ENCODE measurements around the gene SLC13A5.
"Not testable (repeated sequence)": the region's sequence is repeated elsewhere in the genome, so short reads cannot be mapped to it uniquely, and the experiment has no call there.

SLC13A5 gene

DNA sequence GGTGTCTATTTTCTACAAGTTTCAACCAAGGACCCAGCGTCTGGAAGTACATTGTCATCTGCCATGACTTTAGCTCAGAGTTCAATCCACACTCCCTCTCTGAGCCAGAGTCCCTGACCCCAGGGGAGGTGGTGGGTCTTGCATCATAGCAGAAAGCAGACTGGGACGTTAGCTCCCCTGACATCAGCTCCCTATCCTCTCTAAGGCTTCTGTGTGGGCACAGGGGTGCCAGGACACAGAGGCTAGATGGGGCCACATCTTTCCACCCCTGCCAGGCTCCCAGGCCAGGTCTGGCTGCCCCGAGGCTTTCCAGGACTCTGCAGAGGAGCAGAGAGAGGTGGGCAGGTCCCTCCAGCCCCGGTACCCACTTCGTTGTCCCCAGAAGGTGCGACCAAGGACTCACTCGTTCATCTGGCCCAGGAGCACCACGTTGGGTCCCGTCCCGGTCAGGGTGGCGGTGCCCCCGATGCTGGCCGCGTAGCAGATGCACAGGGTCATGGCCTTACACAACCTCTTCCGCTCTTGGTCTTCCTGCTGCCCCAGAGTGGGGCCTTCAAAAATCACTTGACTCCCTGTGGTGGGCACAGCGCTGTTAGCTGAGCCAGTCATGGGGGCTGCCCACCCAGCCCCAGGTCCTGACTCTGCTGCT lies 10.5 kb downstream of the SLC13A5 start:
- Histone ChIP-seq H3K9ac (ENCODE audit: low read depth in 1 of 2, low read length in 2 of 2) (no peak overlapping the region), H3K4me1 (ENCODE audit: control insufficient read depth in 2 of 2, insufficient read depth in 2 of 2, low read length in 2 of 2) (no peaks in the 10 kb centered on the region), H3K9me3 (ENCODE audit: control insufficient read depth in 2 of 2, low read length in 2 of 2) (no peaks in the 10 kb centered on the region), H3K36me3 (ENCODE audit: control insufficient read depth in 2 of 2, insufficient read depth in 2 of 2, low read length in 2 of 2) (no peaks in the 10 kb centered on the region), H3K27ac (ENCODE audit: low read depth in 2 of 2, low read length in 2 of 2) (no peak overlapping the region), H3K27me3 (ENCODE audit: control insufficient read depth in 2 of 2, insufficient read depth in 2 of 2, low read length in 2 of 2) (peaks cover 0 to 2% of the 10 kb centered on the region in 2 donors), H3K4me3 (ENCODE audit: low read length in 2 of 2) (no peak overlapping the region)

DNA sequence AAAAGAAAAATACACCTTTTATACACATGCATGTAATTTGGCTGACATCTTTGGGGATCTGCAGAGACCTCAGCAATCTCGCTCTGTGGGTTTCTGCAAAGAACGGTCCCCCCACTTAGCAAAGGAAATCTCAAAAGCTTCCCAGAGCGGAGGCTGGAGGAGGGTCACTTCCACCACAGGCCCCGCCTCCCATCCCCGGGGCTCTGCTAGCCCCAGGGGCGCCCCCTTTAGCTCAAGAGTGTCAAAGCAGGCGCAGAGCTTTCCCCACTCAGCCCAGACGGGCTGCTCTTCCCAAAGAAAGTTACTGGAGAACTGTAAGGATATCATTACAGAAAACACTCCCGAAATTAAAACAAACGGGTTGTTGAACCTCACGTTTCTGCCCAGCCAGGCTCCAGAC lies 11.4 kb downstream of the SLC13A5 start:
- H3K4me3 ChIP-seq (ENCODE audit: low read length in 2 of 2), result no peak overlapping the region
- H3K36me3 ChIP-seq (ENCODE audit: control insufficient read depth in 2 of 2, insufficient read depth in 2 of 2, low read length in 2 of 2), result no peaks in the 10 kb centered on the region
- no peaks in the 10 kb centered on the region for H3K4me1 ChIP-seq (ENCODE audit: control insufficient read depth in 2 of 2, insufficient read depth in 2 of 2, low read length in 2 of 2)
- peaks cover 0 to 2% of the 10 kb centered on the region in 2 donors for H3K27me3 ChIP-seq (ENCODE audit: control insufficient read depth in 2 of 2, insufficient read depth in 2 of 2, low read length in 2 of 2)
- H3K9ac ChIP-seq (ENCODE audit: low read depth in 1 of 2, low read length in 2 of 2), result no peak overlapping the region
- no peak overlapping the region for H3K27ac ChIP-seq (ENCODE audit: low read depth in 2 of 2, low read length in 2 of 2)
- H3K9me3 ChIP-seq (ENCODE audit: control insufficient read depth in 2 of 2, low read length in 2 of 2), result no peaks in the 10 kb centered on the region

- no peak overlapping the region for H3K27ac ChIP-seq (ENCODE audit: low read depth in 2 of 2, low read length in 2 of 2)
- H3K27me3 ChIP-seq (ENCODE audit: control insufficient read depth in 2 of 2, insufficient read depth in 2 of 2, low read length in 2 of 2), result peaks cover 0 to 4% of the 10 kb centered on the region in 2 donors
- no peaks in the 10 kb centered on the region for H3K36me3 ChIP-seq (ENCODE audit: control insufficient read depth in 2 of 2, insufficient read depth in 2 of 2, low read length in 2 of 2)
- no peaks in the 10 kb centered on the region for H3K4me1 ChIP-seq (ENCODE audit: control insufficient read depth in 2 of 2, insufficient read depth in 2 of 2, low read length in 2 of 2)
- H3K4me3 ChIP-seq (ENCODE audit: low read length in 2 of 2), result no peak overlapping the region
- H3K9me3 ChIP-seq (ENCODE audit: control insufficient read depth in 2 of 2, low read length in 2 of 2), result no peaks in the 10 kb centered on the region
- no peak overlapping the region for H3K9ac ChIP-seq (ENCODE audit: low read depth in 1 of 2, low read length in 2 of 2)
Observed at GRCh38 chr17:6700948-6701307, 12.2 kb downstream of the SLC13A5 start.

- Histone ChIP-seq H3K27ac (ENCODE audit: low read depth in 2 of 2, low read length in 2 of 2) (no peak overlapping the region), H3K36me3 (ENCODE audit: control insufficient read depth in 2 of 2, insufficient read depth in 2 of 2, low read length in 2 of 2) (no peaks in the 10 kb centered on the region), H3K4me3 (ENCODE audit: low read length in 2 of 2) (no peak overlapping the region), H3K9ac (ENCODE audit: low read depth in 1 of 2, low read length in 2 of 2) (no peak overlapping the region), H3K27me3 (ENCODE audit: control insufficient read depth in 2 of 2, insufficient read depth in 2 of 2, low read length in 2 of 2) (peaks cover 0 to 2% of the 10 kb centered on the region in 2 donors), H3K9me3 (ENCODE audit: control insufficient read depth in 2 of 2, low read length in 2 of 2) (no peaks in the 10 kb centered on the region), H3K4me1 (ENCODE audit: control insufficient read depth in 2 of 2, insufficient read depth in 2 of 2, low read length in 2 of 2) (no peaks in the 10 kb centered on the region)
Observed at GRCh38 chr17:6699997-6700947, 12.9 kb downstream of the SLC13A5 start.

- Histone ChIP-seq H3K27ac (ENCODE audit: low read depth in 2 of 2, low read length in 2 of 2) (no peak overlapping the region), H3K4me3 (ENCODE audit: low read length in 2 of 2) (no peak overlapping the region), H3K36me3 (ENCODE audit: control insufficient read depth in 2 of 2, insufficient read depth in 2 of 2, low read length in 2 of 2) (no peaks in the 10 kb centered on the region), H3K9ac (ENCODE audit: low read depth in 1 of 2, low read length in 2 of 2) (no peak overlapping the region), H3K4me1 (ENCODE audit: control insufficient read depth in 2 of 2, insufficient read depth in 2 of 2, low read length in 2 of 2) (no peaks in the 10 kb centered on the region), H3K27me3 (ENCODE audit: control insufficient read depth in 2 of 2, insufficient read depth in 2 of 2, low read length in 2 of 2) (peaks cover 0 to 2% of the 10 kb centered on the region in 2 donors), H3K9me3 (ENCODE audit: control insufficient read depth in 2 of 2, low read length in 2 of 2) (no peaks in the 10 kb centered on the region)
Observed at GRCh38 chr17:6698004-6698403, 15.2 kb downstream of the SLC13A5 start.

DNA sequence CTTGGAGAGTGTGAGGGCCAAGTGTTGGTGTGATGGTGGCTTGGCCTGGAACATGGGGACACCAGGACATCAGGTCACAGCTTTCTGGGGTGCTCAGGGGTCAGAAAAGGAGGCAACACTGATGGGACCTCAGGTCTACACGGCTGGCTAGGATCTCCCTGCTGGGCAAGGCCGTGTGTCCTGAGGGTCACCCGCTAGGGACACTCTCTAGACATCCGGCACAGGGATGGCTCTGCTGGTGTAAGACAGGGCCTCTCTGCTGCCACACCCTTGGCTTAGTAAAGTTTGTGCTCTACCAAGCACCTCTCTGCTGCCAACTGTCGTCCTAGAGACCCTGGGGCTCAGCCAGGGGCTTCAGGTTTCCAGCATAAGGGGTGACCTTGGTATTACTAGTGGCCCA lies 16.3 kb downstream of the SLC13A5 start:
- Histone ChIP-seq H3K9ac (ENCODE audit: low read depth in 1 of 2, low read length in 2 of 2) (no peak overlapping the region), H3K36me3 (ENCODE audit: control insufficient read depth in 2 of 2, insufficient read depth in 2 of 2, low read length in 2 of 2) (no peaks in the 10 kb centered on the region), H3K27ac (ENCODE audit: low read depth in 2 of 2, low read length in 2 of 2) (no peak overlapping the region), H3K27me3 (ENCODE audit: control insufficient read depth in 2 of 2, insufficient read depth in 2 of 2, low read length in 2 of 2) (peaks cover 2 to 3% of the 10 kb centered on the region in 2 donors), H3K4me3 (ENCODE audit: low read length in 2 of 2) (no peak overlapping the region), H3K9me3 (ENCODE audit: control insufficient read depth in 2 of 2, low read length in 2 of 2) (no peaks in the 10 kb centered on the region), H3K4me1 (ENCODE audit: control insufficient read depth in 2 of 2, insufficient read depth in 2 of 2, low read length in 2 of 2) (no peaks in the 10 kb centered on the region)

- H3K9ac ChIP-seq (ENCODE audit: low read depth in 1 of 2, low read length in 2 of 2), result no peak overlapping the region
- H3K27ac ChIP-seq (ENCODE audit: low read depth in 2 of 2, low read length in 2 of 2), result no peak overlapping the region
- peaks cover 2 to 4% of the 10 kb centered on the region in 2 donors for H3K27me3 ChIP-seq (ENCODE audit: control insufficient read depth in 2 of 2, insufficient read depth in 2 of 2, low read length in 2 of 2)
- H3K4me1 ChIP-seq (ENCODE audit: control insufficient read depth in 2 of 2, insufficient read depth in 2 of 2, low read length in 2 of 2), result no peaks in the 10 kb centered on the region
- no peaks in the 10 kb centered on the region for H3K36me3 ChIP-seq (ENCODE audit: control insufficient read depth in 2 of 2, insufficient read depth in 2 of 2, low read length in 2 of 2)
- no peaks in the 10 kb centered on the region for H3K9me3 ChIP-seq (ENCODE audit: control insufficient read depth in 2 of 2, low read length in 2 of 2)
- H3K4me3 ChIP-seq (ENCODE audit: low read length in 2 of 2), result no peak overlapping the region
Observed at GRCh38 chr17:6695565-6695964, 17.6 kb downstream of the SLC13A5 start.

DNA sequence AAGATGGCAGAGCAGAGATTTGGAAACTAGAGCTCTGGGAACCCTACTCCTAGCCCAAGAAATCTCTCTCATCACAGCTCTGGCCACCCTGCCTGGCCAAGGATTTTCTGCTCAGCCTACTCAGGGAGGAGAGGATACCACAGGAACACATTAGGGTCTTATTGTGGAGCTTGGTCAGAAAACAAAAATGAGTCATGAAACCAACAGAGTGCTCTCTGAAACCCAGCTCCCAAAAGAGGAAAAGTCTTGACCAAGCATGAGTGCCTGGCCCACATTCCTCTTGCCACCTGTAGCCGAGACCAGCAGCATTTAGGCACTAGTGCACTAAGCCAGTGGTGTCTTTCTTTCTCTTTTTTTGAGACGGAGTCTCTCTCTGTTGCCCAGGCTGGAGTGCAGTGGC lies 18.1 kb downstream of the SLC13A5 start:
- Histone ChIP-seq H3K9me3 (ENCODE audit: control insufficient read depth in 2 of 2, low read length in 2 of 2) (no peaks in the 10 kb centered on the region), H3K9ac (ENCODE audit: low read depth in 1 of 2, low read length in 2 of 2) (no peak overlapping the region), H3K27me3 (ENCODE audit: control insufficient read depth in 2 of 2, insufficient read depth in 2 of 2, low read length in 2 of 2) (peaks cover 2 to 4% of the 10 kb centered on the region in 2 donors), H3K4me3 (ENCODE audit: low read length in 2 of 2) (no peak overlapping the region), H3K36me3 (ENCODE audit: control insufficient read depth in 2 of 2, insufficient read depth in 2 of 2, low read length in 2 of 2) (no peaks in the 10 kb centered on the region), H3K27ac (ENCODE audit: low read depth in 2 of 2, low read length in 2 of 2) (no peak overlapping the region), H3K4me1 (ENCODE audit: control insufficient read depth in 2 of 2, insufficient read depth in 2 of 2, low read length in 2 of 2) (no peaks in the 10 kb centered on the region)

DNA sequence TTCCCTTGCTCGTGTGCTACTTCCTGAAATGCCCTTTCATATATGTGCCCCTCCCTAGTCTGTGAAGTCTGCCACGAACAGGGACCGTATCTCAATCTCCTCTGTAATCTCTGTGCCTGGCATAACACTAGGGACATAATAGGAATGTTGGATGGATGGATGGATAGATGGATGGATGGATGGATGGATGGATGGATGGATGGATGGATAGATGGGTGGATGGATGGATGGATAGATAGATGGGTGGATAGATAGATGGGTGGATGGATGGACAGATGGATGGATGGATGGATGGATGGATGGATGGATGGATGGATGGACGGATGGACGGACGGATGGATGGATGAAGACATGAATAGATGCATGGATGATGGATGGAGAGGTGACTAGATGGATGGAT lies 21.2 kb downstream of the SLC13A5 start:
- H3K9ac ChIP-seq (ENCODE audit: low read depth in 1 of 2, low read length in 2 of 2); H3K4me3 ChIP-seq (ENCODE audit: low read length in 2 of 2); H3K4me1 ChIP-seq (ENCODE audit: control insufficient read depth in 2 of 2, insufficient read depth in 2 of 2, low read length in 2 of 2); H3K27ac ChIP-seq (ENCODE audit: low read depth in 2 of 2, low read length in 2 of 2); H3K9me3 ChIP-seq (ENCODE audit: control insufficient read depth in 2 of 2, low read length in 2 of 2); H3K36me3 ChIP-seq (ENCODE audit: control insufficient read depth in 2 of 2, insufficient read depth in 2 of 2, low read length in 2 of 2); H3K27me3 ChIP-seq (ENCODE audit: control insufficient read depth in 2 of 2, insufficient read depth in 2 of 2, low read length in 2 of 2): not testable (repeated sequence)

GRCh38 chr17:6691546-6691945 lies 21.6 kb downstream of the SLC13A5 start:
- H3K4me3 ChIP-seq (ENCODE audit: low read length in 2 of 2), result no peak overlapping the region
- peaks cover 2 to 4% of the 10 kb centered on the region in 2 donors for H3K27me3 ChIP-seq (ENCODE audit: control insufficient read depth in 2 of 2, insufficient read depth in 2 of 2, low read length in 2 of 2)
- no peak overlapping the region for H3K9ac ChIP-seq (ENCODE audit: low read depth in 1 of 2, low read length in 2 of 2)
- no peaks in the 10 kb centered on the region for H3K9me3 ChIP-seq (ENCODE audit: control insufficient read depth in 2 of 2, low read length in 2 of 2)
- H3K4me1 ChIP-seq (ENCODE audit: control insufficient read depth in 2 of 2, insufficient read depth in 2 of 2, low read length in 2 of 2), result no peaks in the 10 kb centered on the region
- H3K36me3 ChIP-seq (ENCODE audit: control insufficient read depth in 2 of 2, insufficient read depth in 2 of 2, low read length in 2 of 2), result no peaks in the 10 kb centered on the region
- H3K27ac ChIP-seq (ENCODE audit: low read depth in 2 of 2, low read length in 2 of 2), result no peak overlapping the region

Measured in mucosa of rectum (tissue), 2 donors.